GM12878 (cell line): ENCODE data around the gene ARMCX6. TPM values are rescaled to one million over a fixed set of nuclear protein-coding genes. Genes with fewer than 3 reads are reported as not detected.

ENCODE experiments used
- ATAC-seq: fragments of 200-7000 bp; cut with Tn5 transposase; 3 replicates; pipeline ENCODE4 v1.9.1; 2020; ENCODE audit warnings: mild to moderate bottlenecking, moderate library complexity
- Bru-seq: library from RNA; stranded (reverse); fragments of 400-500 nt; gene quantifications from one replicate; lab custom pipeline; 2021; lab: Mats Ljungman, UMichigan
- BruChase-seq, 2 experiments: library from RNA; stranded (reverse); fragments of 400-500 nt; gene quantifications; one replicate each; lab custom pipeline; 2021; lab: Mats Ljungman, UMichigan
- BruUV-seq: library from RNA; stranded (reverse); fragments of 400-500 nt; replicated peaks from 2 replicates; lab custom pipeline; 2021; lab: Mats Ljungman, UMichigan
- CTCF ChIA-PET: fragments of 300-600 bp; sonication (Branson Sonifier 250); formaldehyde crosslinking; extraction: SDS; loops from one replicate; lab custom pipeline; 2021; ENCODE audit warnings: inconsistent platforms; lab: Yijun Ruan, JAX
- POLR2A ChIA-PET: fragments of 350-600 bp; formaldehyde crosslinking; extraction: SDS; loops from one replicate; lab custom pipeline; 2021; ENCODE audit warnings: inconsistent platforms; lab: Charles Lee
- RAD21 ChIA-PET: fragments of 300-600 bp; sonication (Branson Sonifier 250); formaldehyde crosslinking; loops from one replicate; lab custom pipeline; 2023; ENCODE audit warnings: antibody characterized with exemption; ENCODE audit not compliant: unreplicated experiment; lab: Charles Lee
- SMC1A ChIA-PET: fragments of 300-600 bp; sonication (Branson Sonifier 250); formaldehyde crosslinking; loops from one replicate; lab custom pipeline; 2023; ENCODE audit not compliant: unreplicated experiment, uncharacterized antibody; lab: Charles Lee
- DNase-seq: peaks from one replicate; pipeline ENCODE4 v3.0.0-alpha.2; 2011; ENCODE audit warnings: low read depth, low spot score
- FAIRE-seq: peaks from 3 replicates; lab custom pipeline; 2011; peaks lifted over from hg19 to GRCh38; lab: Jason Lieb, UNC
- H2AFZ ChIP-seq: 2 replicates; pipeline ENCODE4 v1.6.0; 2011; ENCODE audit warnings: low read depth, low read length, control low read depth; ENCODE audit not compliant: control insufficient read depth
- H3K27ac ChIP-seq: 2 replicates; pipeline ENCODE4 v1.5.1; 2011; ENCODE audit warnings: control low read depth; ENCODE audit not compliant: control insufficient read depth, insufficient read depth
- H3K27me3 ChIP-seq, 2 experiments: replicated peaks in 1 of 2; 2 replicates each; pipeline versions ENCODE4 v1.6.0 to v1.6.1; 2011; ENCODE audit warnings: low read length in 1 of 2; ENCODE audit not compliant: control insufficient read depth in 2 of 2, insufficient read depth in 2 of 2
- H3K36me3 ChIP-seq, 2 experiments: 2 replicates each; pipeline ENCODE4 v1.5.1; 2011; ENCODE audit warnings: low read length in 1 of 2; ENCODE audit not compliant: control insufficient read depth in 2 of 2, insufficient read depth in 2 of 2
- H3K4me1 ChIP-seq: 2 replicates; pipeline ENCODE4 v1.6.1; 2011; ENCODE audit warnings: mild to moderate bottlenecking, low read length, moderate library complexity, mixed read lengths; ENCODE audit not compliant: control insufficient read depth, insufficient read depth
- H3K4me2 ChIP-seq: 2 replicates; pipeline ENCODE4 v1.6.0; 2011; ENCODE audit warnings: control low read depth; ENCODE audit not compliant: control insufficient read depth, insufficient read depth
- H3K4me3 ChIP-seq: fragments of 200-600 bp; sonication (generic); 2 replicates; pipeline ENCODE4 v1.5.1; 2016
- H3K79me2 ChIP-seq: 2 replicates; pipeline ENCODE4 v1.6.0; 2011; ENCODE audit warnings: low read length; ENCODE audit not compliant: control insufficient read depth, insufficient read depth
- H3K9ac ChIP-seq: 2 replicates; pipeline ENCODE4 v1.8.0; 2011; ENCODE audit warnings: low read length, control low read depth, mixed read lengths; ENCODE audit not compliant: control insufficient read depth, insufficient read depth
- H3K9me3 ChIP-seq: replicated peaks from 3 replicates; pipeline ENCODE4 v1.5.1; 2011; ENCODE audit warnings: mild to moderate bottlenecking, low read length; ENCODE audit not compliant: control insufficient read depth, insufficient read depth
- H4K20me1 ChIP-seq: 2 replicates; pipeline ENCODE4 v1.6.0; 2011; ENCODE audit not compliant: control insufficient read depth, insufficient read depth
- EZH2 ChIP-seq: IDR thresholded peaks from 2 replicates; pipeline ENCODE4 v1.6.1; 2012; ENCODE audit warnings: low read depth, mild to moderate bottlenecking, control low read depth, inconsistent platforms, low read length, borderline replicate concordance; ENCODE audit not compliant: control insufficient read depth
- IKZF2 ChIP-seq, 2 experiments: fragments of 450-650 bp; IDR thresholded peaks; 2 replicates each; pipeline ENCODE4 v1.6.1; 2017; ENCODE audit warnings: mild to moderate bottlenecking in 2 of 2, moderate library complexity in 2 of 2
- SMARCA5 ChIP-seq: fragments of 450-650 bp; IDR thresholded peaks from 2 replicates; pipeline ENCODE4 v1.6.1; 2017; ENCODE audit warnings: mild to moderate bottlenecking
- SUZ12 ChIP-seq: fragments of 200-600 bp; sonication (generic); IDR thresholded peaks from one replicate; pipeline ENCODE4 v1.6.1; 2018; ENCODE audit warnings: antibody characterized with exemption, mild to moderate bottlenecking; ENCODE audit not compliant: unreplicated experiment
- USF1 ChIP-seq: IDR thresholded peaks from 2 replicates; pipeline ENCODE4 v1.6.1; 2011; ENCODE audit warnings: borderline replicate concordance, low read depth, mild to moderate bottlenecking, moderate library complexity, mixed read lengths, low read length; ENCODE audit not compliant: insufficient read depth; ENCODE audit errors: extremely low read length
- ZSCAN29 ChIP-seq: fragments of 450-650 bp; IDR thresholded peaks from 2 replicates; pipeline ENCODE4 v1.6.1; 2017; ENCODE audit warnings: mild to moderate bottlenecking, moderate library complexity
- WGBS: methylation state at CpG from one replicate; pipeline ENCODE4 v1.1.6; 2016; ENCODE audit warnings: low lambda C conversion rate; ENCODE audit not compliant: insufficient replicate concordance, insufficient coverage; ENCODE audit errors: missing lambda C conversion rate; 5-methylcytosine and 5-hydroxymethylcytosine counted together
- in situ Hi-C: fragments of 300-500 bp; cut with MboI; formaldehyde crosslinking; loops from 9 replicates; pipeline ENCODE4 v1.14.3; 2018; ENCODE audit warnings: mixed read lengths
- intact Hi-C: fragments of 100-400 bp; cut with micrococcal nuclease; formaldehyde crosslinking; loops from one replicate; pipeline ENCODE4 v1.14.2; 2022; ENCODE audit not compliant: unreplicated experiment
- long read RNA-seq, 2 experiments: library from polyadenylated mRNA; unstranded; transcript quantifications; one replicate each; pipeline ENCODE4 v2.0.0, GENCODE V29; 2019 to 2020
- polyA minus RNA-seq, 3 experiments: library from RNA; depleted of rRNA, polyadenylated mRNA; stranded (reverse); fragments of >200 nt; gene quantifications; 2 replicates each; pipeline ENCODE4 v1.2.3, GENCODE V29; 2011
- polyA plus RNA-seq, 11 experiments: library from polyadenylated mRNA; depleted of rRNA in 4 of 11; unstranded in 6 of 11; stranded (reverse) in 5 of 11; fragments of >200 nt; fragmentation: Nextera tagmentation in 4 of 11; fragmentation: Illumina TruSeq in 1 of 11; extraction: Ambion mirVana in 4 of 11; extraction: Trizol in 1 of 11; gene quantifications; 1 replicate in 1 of 11; 2 replicates in 10 of 11; pipeline versions ENCODE4 v1.2.1 to v1.2.3, GENCODE V29; 2011 to 2016; ENCODE audit warnings: inconsistent platforms in 2 of 11, missing spikeins in 2 of 11, low read depth in 1 of 11
- total RNA-seq, 4 experiments: library from RNA; depleted of rRNA in 3 of 4; stranded (reverse); fragments of >200 nt in 3 of 4; fragmentation: Illumina TruSeq in 1 of 4; extraction: Trizol in 1 of 4; gene quantifications; 2 replicates each; pipeline versions ENCODE4 v1.2.1 to v1.2.3, GENCODE V29; 2013 to 2021
- TF ChIP-seq, protein P1 (sequence below): fragments of 450-650 bp; IDR thresholded peaks from 2 replicates; pipeline ENCODE4 v1.6.1; 2017; ENCODE audit warnings: mild to moderate bottlenecking, moderate library complexity

Gene ARMCX6
- total RNA-seq (2013; cell fraction: nucleolus; rRNA removed) = 23.3 and 25.1 TPM in 2 replicates
- total RNA-seq (2014; rRNA removed) (37.5 and 53.9 TPM in 2 replicates), total RNA-seq (2014; rRNA removed; fragmentation: Illumina TruSeq; extraction: Trizol) (34.7 and 35.1 TPM in 2 replicates), total RNA-seq (2021) (42.8 and 44.6 TPM in 2 replicates), polyA plus RNA-seq (2011; rRNA removed) (68.3 and 70.7 TPM in 2 replicates), polyA plus RNA-seq (2014; fragmentation: Illumina TruSeq; extraction: Trizol) (57.8 and 71.2 TPM in 2 replicates), polyA plus RNA-seq (2014; fragmentation: Nextera tagmentation; extraction: Ambion mirVana) (10 to 100 TPM; 60.3 to 72.3 TPM), polyA plus RNA-seq (2014; rRNA removed) (50.3 and 56.5 TPM in 2 replicates), polyA plus RNA-seq (2016; fragmentation: Nextera tagmentation; extraction: Ambion mirVana) (10 to 100 TPM; 41.0 to 46.9 TPM), polyA minus RNA-seq (2011; rRNA and poly(A)+ RNA removed) (13.5 and 15.0 TPM in 2 replicates), Bru-seq, nascent RNA (percentile 74 among the genes with signal in this experiment), BruChase-seq, experiment 1, labeled RNA remaining after a 6-hour chase (percentile 80 among the genes with signal in this experiment), BruChase-seq, experiment 2, labeled RNA remaining after a 2-hour chase (percentile 86 among the genes with signal in this experiment)
- polyA plus RNA-seq (2011; ENCODE audit: low read depth) = 42.0 TPM
- 43.6 and 49.1 TPM in 2 replicates for polyA plus RNA-seq (2011; cell fraction: cytosol; rRNA removed)
- polyA plus RNA-seq (2011; cell fraction: nucleus; rRNA removed) = 58.3 and 73.8 TPM in 2 replicates
- 46.9 and 54.1 TPM in 2 replicates for polyA plus RNA-seq (2012)
- polyA minus RNA-seq (2011; cell fraction: cytosol; rRNA and poly(A)+ RNA removed) = 2.6 and 5.7 TPM in 2 replicates
- 9.2 and 9.3 TPM in 2 replicates for polyA minus RNA-seq (2011; cell fraction: nucleus; rRNA and poly(A)+ RNA removed)
- long read RNA-seq, experiment 1, transcript ARMCX6-206 (4 exons, 846 nt) = major isoform, 6 of 11 reads
- long read RNA-seq, experiment 1, partial matches to known transcripts = 1 of 11 reads
- long read RNA-seq, experiment 1, other reads (novel, unspliced or antisense) = 2 of 11 reads
- long read RNA-seq, experiment 2, transcript ARMCX6-201 (3 exons, 1,846 nt) = minor isoform, 18 of 74 reads
- long read RNA-seq, experiment 2, transcript ARMCX6-206 (4 exons, 846 nt) = major isoform, 38 of 74 reads
- long read RNA-seq, experiment 2, partial matches to known transcripts = 6 of 74 reads
- long read RNA-seq, experiment 2, other reads (novel, unspliced or antisense) = 10 of 74 reads

GRCh38 chrX:101617211-101618191, at the start of gene ARMCX6:
TSS of gene ARMCX6 (minus strand) at chrX:101618000. CDS start at chrX:101616620, 1,380 bp downstream.
- DNase-seq (no peak), FAIRE-seq (no peak), ATAC-seq (peak; percentile 94)
- RAD21 ChIA-PET = interaction anchor here (1.0 kb wide), 1 partner anchor 185 kb away, joined by 3 read pairs; no protein-coding TSS in a partner anchor
- Histone ChIP-seq H3K79me2 (peaks cover 8% of the 10 kb centered on the region), H3K9ac (peak within 1 kb of the TSS; percentile 68), H3K27me3 (no peaks in the 10 kb centered on the region), H3K4me3 (peak within 1 kb of the TSS; percentile 85), H3K27ac (peak within 1 kb of the TSS; percentile 77), H3K4me2 (peak within 1 kb of the TSS; percentile 79), H4K20me1 (no peaks in the 10 kb centered on the region), H3K4me1 (peaks cover 5% of the 10 kb centered on the region), H2AFZ (peak within 1 kb of the TSS; percentile 42), H3K9me3 (no peaks in the 10 kb centered on the region), H3K36me3 (no peaks in the 10 kb centered on the region)
- CTCF ChIA-PET = interaction anchor here (0.7 to 2.0 kb wide), 3 partner anchors 14 to 140 kb away, joined by 3 to 8 read pairs (median 4); no protein-coding TSS in a partner anchor
- intact Hi-C loops (loop anchor here (5.0 kb wide), 3 partner anchors 140 to 200 kb away; no protein-coding TSS in a partner anchor), in situ Hi-C loops (no loop called here)
- SMC1A ChIA-PET = interaction anchor here (1.2 kb wide), 1 partner anchor 9 kb away, joined by 4 read pairs; no protein-coding TSS in a partner anchor
- whole genome bisulfite sequencing = 31% methylated on average over 37 of the region's 39 CpGs
- POLR2A ChIA-PET = no interaction called here
- no TSS peak for BruUV-seq
- TF ChIP-seq EZH2 = no peak
- no peak for TF ChIP-seq IKZF2 (IDR thresholded peaks at IDR 0.05)
- TF ChIP-seq ZSCAN29 = no peak
- TF ChIP-seq SUZ12 = no peak
- TF ChIP-seq, protein P1, sequence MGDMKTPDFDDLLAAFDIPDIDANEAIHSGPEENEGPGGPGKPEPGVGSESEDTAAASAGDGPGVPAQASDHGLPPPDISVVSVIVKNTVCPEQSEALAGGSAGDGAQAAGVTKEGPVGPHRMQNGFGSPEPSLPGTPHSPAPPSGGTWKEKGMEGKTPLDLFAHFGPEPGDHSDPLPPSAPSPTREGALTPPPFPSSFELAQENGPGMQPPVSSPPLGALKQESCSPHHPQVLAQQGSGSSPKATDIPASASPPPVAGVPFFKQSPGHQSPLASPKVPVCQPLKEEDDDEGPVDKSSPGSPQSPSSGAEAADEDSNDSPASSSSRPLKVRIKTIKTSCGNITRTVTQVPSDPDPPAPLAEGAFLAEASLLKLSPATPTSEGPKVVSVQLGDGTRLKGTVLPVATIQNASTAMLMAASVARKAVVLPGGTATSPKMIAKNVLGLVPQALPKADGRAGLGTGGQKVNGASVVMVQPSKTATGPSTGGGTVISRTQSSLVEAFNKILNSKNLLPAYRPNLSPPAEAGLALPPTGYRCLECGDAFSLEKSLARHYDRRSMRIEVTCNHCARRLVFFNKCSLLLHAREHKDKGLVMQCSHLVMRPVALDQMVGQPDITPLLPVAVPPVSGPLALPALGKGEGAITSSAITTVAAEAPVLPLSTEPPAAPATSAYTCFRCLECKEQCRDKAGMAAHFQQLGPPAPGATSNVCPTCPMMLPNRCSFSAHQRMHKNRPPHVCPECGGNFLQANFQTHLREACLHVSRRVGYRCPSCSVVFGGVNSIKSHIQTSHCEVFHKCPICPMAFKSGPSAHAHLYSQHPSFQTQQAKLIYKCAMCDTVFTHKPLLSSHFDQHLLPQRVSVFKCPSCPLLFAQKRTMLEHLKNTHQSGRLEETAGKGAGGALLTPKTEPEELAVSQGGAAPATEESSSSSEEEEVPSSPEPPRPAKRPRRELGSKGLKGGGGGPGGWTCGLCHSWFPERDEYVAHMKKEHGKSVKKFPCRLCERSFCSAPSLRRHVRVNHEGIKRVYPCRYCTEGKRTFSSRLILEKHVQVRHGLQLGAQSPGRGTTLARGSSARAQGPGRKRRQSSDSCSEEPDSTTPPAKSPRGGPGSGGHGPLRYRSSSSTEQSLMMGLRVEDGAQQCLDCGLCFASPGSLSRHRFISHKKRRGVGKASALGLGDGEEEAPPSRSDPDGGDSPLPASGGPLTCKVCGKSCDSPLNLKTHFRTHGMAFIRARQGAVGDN = peak; percentile 67; the same call in 1 of the 2 replicates
- TF ChIP-seq USF1 = peak; percentile 89
- no peak for TF ChIP-seq SMARCA5
